ENCODE results near the gene TRIO.
A peak's percentile ranks its signal among the peaks of the same experiment; 100 is the strongest.

TRIO gene

DNA sequence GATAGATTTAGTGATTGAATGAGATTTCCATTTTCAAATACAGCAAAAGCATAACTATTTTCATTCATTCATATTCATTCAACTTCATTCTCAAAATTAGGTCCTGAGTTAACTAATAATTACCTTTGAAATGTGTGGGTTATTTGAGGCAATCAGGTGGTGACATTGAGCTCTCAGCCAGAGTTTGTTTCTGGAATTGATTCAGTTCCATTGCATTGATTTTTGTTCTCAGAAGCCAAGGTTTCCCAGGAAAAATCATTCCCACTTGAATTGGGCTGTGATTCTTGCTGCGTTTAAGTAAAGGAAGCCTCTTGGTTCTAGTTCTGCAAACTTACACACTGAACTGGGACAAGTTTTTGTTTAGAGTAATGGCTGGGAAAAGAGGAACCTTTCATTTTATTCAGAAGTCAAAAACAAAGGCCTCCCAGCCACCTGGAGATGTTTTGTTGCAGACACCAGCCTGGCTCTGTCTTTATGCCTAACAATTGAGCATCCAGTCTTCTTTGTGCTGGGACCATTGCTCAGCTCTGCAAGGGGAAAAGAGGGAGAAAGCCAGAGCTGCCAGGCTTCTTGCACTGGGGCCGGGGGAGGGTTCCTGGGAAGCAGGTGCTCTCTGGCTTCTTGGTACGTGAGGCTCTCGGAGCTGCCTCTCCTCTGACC is 198.6 kb downstream of the TRIO start:
- no peaks in the 10 kb centered on the region for H3K27me3 ChIP-seq (ENCODE audit: control insufficient read depth in 1 of 2, insufficient read depth in 2 of 2, low read length in 2 of 2)
- H3K27ac ChIP-seq (ENCODE audit: low read depth, low read length) = no peak overlapping the region
- H3K9me3 ChIP-seq (ENCODE audit: control insufficient read depth in 1 of 2, low read length in 2 of 2) = no peaks in the 10 kb centered on the region
- H3K4me1 ChIP-seq (ENCODE audit: control insufficient read depth in 1 of 2, insufficient read depth in 2 of 2, low read length in 2 of 2) = peaks cover 0 to 17% of the 10 kb centered on the region in 2 donors
- no peak overlapping the region for H3K9ac ChIP-seq (ENCODE audit: low read depth in 1 of 2, low read length in 2 of 2)
- H3K36me3 ChIP-seq (ENCODE audit: control insufficient read depth in 1 of 2, insufficient read depth in 2 of 2, low read length in 2 of 2) = peaks cover 20 to 35% of the 10 kb centered on the region in 2 donors
- H3K4me3 ChIP-seq (ENCODE audit: low read depth in 1 of 2, low read length in 2 of 2) = no peak overlapping the region

DNA sequence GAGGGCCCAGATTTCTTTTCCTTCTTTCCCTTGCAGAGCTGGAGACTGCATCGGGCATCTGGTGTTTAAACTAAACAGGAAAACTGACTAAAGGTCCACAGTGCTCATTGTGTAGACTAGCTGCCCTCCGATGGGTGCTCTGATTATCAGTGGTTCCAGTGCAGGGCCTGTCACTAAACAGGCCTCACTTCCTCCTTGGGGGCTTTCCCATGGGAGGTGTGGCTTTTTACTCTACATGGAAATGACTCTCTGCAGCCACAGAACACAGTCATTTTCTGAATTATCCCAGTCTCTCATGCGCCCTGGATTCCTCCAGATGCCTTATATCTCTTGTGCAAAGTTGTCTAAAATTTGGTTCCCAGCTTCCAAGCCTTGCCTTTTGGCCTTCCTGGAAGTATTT is 199.2 kb downstream of the TRIO start:
- Histone ChIP-seq H3K27me3 (ENCODE audit: control insufficient read depth in 1 of 2, insufficient read depth in 2 of 2, low read length in 2 of 2) (no peaks in the 10 kb centered on the region), H3K9me3 (ENCODE audit: control insufficient read depth in 1 of 2, low read length in 2 of 2) (no peaks in the 10 kb centered on the region), H3K9ac (ENCODE audit: low read depth in 1 of 2, low read length in 2 of 2) (no peak overlapping the region), H3K27ac (ENCODE audit: low read depth, low read length) (no peak overlapping the region), H3K4me1 (ENCODE audit: control insufficient read depth in 1 of 2, insufficient read depth in 2 of 2, low read length in 2 of 2) (peaks cover 0 to 17% of the 10 kb centered on the region in 2 donors), H3K4me3 (ENCODE audit: low read depth in 1 of 2, low read length in 2 of 2) (no peak overlapping the region), H3K36me3 (ENCODE audit: control insufficient read depth in 1 of 2, insufficient read depth in 2 of 2, low read length in 2 of 2) (peaks cover 14 to 31% of the 10 kb centered on the region in 2 donors)

DNA sequence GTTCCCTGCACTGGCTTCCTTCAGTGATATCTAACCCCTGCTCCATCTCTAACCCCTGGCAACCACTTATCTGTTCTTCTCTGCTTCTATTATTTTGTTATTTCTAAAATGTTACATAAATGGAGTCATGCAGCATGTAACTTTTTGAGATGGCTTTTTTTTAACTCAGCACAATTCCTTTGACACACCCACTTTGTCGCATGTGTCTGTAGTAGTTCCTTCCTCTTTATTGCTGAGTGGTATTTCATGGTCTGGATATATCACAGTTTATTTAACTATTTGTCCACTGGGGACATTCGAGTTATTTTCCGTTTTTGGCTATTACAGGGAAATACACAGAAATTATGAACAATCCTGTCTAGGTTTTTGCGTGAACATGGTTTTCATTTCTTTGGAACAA is 200.2 kb downstream of the TRIO start:
- H3K27ac ChIP-seq (ENCODE audit: low read depth, low read length) = no peak overlapping the region
- H3K9me3 ChIP-seq (ENCODE audit: control insufficient read depth in 1 of 2, low read length in 2 of 2) = no peaks in the 10 kb centered on the region
- H3K4me3 ChIP-seq (ENCODE audit: low read depth in 1 of 2, low read length in 2 of 2) = no peak overlapping the region
- no peaks in the 10 kb centered on the region for H3K27me3 ChIP-seq (ENCODE audit: control insufficient read depth in 1 of 2, insufficient read depth in 2 of 2, low read length in 2 of 2)
- H3K9ac ChIP-seq (ENCODE audit: low read depth in 1 of 2, low read length in 2 of 2) = no peak overlapping the region
- peaks cover 0 to 17% of the 10 kb centered on the region in 2 donors for H3K4me1 ChIP-seq (ENCODE audit: control insufficient read depth in 1 of 2, insufficient read depth in 2 of 2, low read length in 2 of 2)
- H3K36me3 ChIP-seq (ENCODE audit: control insufficient read depth in 1 of 2, insufficient read depth in 2 of 2, low read length in 2 of 2) = peaks cover 4 to 20% of the 10 kb centered on the region in 2 donors

DNA sequence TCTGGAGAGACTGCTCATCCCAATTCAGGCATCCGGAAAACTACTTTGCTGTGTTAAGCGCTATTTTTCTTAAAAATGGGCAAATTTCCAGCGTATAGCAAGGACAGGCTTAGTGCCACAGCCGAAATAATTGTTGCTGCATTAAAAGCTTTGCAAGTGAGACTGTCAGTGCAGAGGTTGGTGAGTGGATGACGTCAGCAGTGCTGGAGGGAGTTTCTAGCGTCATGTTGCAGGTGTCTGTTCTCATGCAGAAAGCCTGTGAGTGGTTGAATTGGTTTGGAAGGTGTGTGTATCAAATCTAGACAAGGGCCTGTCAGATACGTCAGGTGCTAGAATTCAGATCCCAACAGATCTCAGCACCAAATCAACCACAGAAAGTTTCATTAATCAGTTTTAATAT is 204.4 kb downstream of the TRIO start:
- H3K9ac ChIP-seq (ENCODE audit: low read depth in 1 of 2, low read length in 2 of 2) = no peak overlapping the region
- no peaks in the 10 kb centered on the region for H3K9me3 ChIP-seq (ENCODE audit: control insufficient read depth in 1 of 2, low read length in 2 of 2)
- peaks cover 0 to 6% of the 10 kb centered on the region in 2 donors for H3K4me1 ChIP-seq (ENCODE audit: control insufficient read depth in 1 of 2, insufficient read depth in 2 of 2, low read length in 2 of 2)
- peaks cover 3 to 14% of the 10 kb centered on the region in 2 donors for H3K36me3 ChIP-seq (ENCODE audit: control insufficient read depth in 1 of 2, insufficient read depth in 2 of 2, low read length in 2 of 2)
- H3K27ac ChIP-seq (ENCODE audit: low read depth, low read length) = no peak overlapping the region
- no peaks in the 10 kb centered on the region for H3K27me3 ChIP-seq (ENCODE audit: control insufficient read depth in 1 of 2, insufficient read depth in 2 of 2, low read length in 2 of 2)
- H3K4me3 ChIP-seq (ENCODE audit: low read depth in 1 of 2, low read length in 2 of 2) = no peak overlapping the region

DNA sequence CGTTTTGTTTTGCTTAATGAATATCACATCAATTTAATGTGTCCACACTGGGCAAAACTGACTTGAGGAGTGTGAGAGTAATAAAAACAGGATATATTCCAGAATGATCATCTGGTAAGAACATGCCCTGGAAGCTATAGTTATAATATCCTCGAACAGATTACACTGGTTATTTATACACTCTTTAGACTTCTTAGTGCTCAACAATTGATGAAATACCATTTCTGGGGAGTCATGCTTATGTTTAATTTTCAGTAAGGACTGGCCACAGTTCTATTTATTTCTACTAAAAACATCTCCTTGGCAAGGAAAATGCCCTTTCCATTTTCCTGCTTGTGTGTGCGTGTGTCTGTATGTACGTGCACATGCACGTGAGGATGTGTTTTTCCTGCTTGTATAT is 205.0 kb downstream of the TRIO start:
- Histone ChIP-seq H3K36me3 (ENCODE audit: control insufficient read depth in 1 of 2, insufficient read depth in 2 of 2, low read length in 2 of 2) (peaks cover 3 to 14% of the 10 kb centered on the region in 2 donors), H3K27me3 (ENCODE audit: control insufficient read depth in 1 of 2, insufficient read depth in 2 of 2, low read length in 2 of 2) (no peaks in the 10 kb centered on the region), H3K27ac (ENCODE audit: low read depth, low read length) (no peak overlapping the region), H3K9me3 (ENCODE audit: control insufficient read depth in 1 of 2, low read length in 2 of 2) (no peaks in the 10 kb centered on the region), H3K9ac (ENCODE audit: low read depth in 1 of 2, low read length in 2 of 2) (no peak overlapping the region), H3K4me3 (ENCODE audit: low read depth in 1 of 2, low read length in 2 of 2) (no peak overlapping the region), H3K4me1 (ENCODE audit: control insufficient read depth in 1 of 2, insufficient read depth in 2 of 2, low read length in 2 of 2) (no peaks in the 10 kb centered on the region)

DNA sequence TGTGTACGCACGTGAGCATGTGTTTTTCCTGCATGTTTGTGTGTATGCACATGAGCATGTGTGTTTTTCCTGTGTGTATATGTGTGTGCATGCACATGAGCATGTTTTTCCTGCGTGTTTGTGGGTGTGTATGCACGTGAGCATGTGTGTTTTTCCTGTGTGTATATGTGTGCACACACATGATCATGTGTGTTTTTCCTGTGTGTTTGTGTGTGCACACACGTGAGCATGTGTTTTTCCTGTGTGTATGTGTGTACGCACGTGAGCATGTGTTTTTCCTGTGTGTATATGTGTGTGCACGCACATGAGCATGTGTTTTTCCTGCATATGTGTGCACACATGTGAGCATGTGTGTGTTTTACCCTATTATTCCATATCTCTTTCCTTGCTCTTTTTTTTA is 205.9 kb downstream of the TRIO start:
- Histone ChIP-seq H3K4me3 (ENCODE audit: low read depth in 1 of 2, low read length in 2 of 2) (no peak overlapping the region), H3K9ac (ENCODE audit: low read depth in 1 of 2, low read length in 2 of 2) (no peak overlapping the region), H3K36me3 (ENCODE audit: control insufficient read depth in 1 of 2, insufficient read depth in 2 of 2, low read length in 2 of 2) (peaks cover 0 to 14% of the 10 kb centered on the region in 2 donors), H3K27ac (ENCODE audit: low read depth, low read length) (no peak overlapping the region), H3K9me3 (ENCODE audit: control insufficient read depth in 1 of 2, low read length in 2 of 2) (no peaks in the 10 kb centered on the region), H3K4me1 (ENCODE audit: control insufficient read depth in 1 of 2, insufficient read depth in 2 of 2, low read length in 2 of 2) (no peaks in the 10 kb centered on the region), H3K27me3 (ENCODE audit: control insufficient read depth in 1 of 2, insufficient read depth in 2 of 2, low read length in 2 of 2) (no peaks in the 10 kb centered on the region)

DNA sequence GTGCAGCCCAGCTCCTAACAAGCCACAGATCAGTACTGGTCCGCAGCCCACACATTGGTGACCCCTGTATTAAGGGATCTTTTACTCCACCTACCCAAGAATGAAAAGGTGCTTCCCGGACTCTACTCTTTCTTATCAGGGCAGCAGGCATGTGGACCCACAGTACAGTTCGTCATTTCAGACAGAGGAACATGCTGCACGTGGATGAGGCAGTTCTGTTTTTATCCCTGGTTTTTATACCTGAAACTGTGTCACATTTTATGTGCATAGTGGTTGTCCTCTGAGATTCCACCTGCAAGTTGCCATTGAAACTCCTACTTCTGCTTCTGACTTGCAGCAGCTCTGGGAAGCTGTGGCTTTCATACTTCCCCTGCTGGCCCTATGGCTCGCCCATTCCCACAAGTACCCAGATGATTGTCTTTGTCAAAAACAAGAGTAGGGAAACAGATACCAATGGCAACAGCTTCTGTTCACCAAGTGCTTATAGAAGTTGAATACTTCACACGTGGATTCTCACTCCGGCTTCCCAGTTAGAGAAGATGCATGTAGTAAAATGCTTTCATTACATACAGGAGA is 208.0 kb downstream of the TRIO start:
- Histone ChIP-seq H3K27me3 (ENCODE audit: control insufficient read depth in 1 of 2, insufficient read depth in 2 of 2, low read length in 2 of 2) (no peaks in the 10 kb centered on the region), H3K4me3 (ENCODE audit: low read depth in 1 of 2, low read length in 2 of 2) (no peak overlapping the region), H3K9me3 (ENCODE audit: control insufficient read depth in 1 of 2, low read length in 2 of 2) (no peaks in the 10 kb centered on the region), H3K4me1 (ENCODE audit: control insufficient read depth in 1 of 2, insufficient read depth in 2 of 2, low read length in 2 of 2) (no peaks in the 10 kb centered on the region), H3K27ac (ENCODE audit: low read depth, low read length) (no peak overlapping the region), H3K9ac (ENCODE audit: low read depth in 1 of 2, low read length in 2 of 2) (peak overlapping the region in 1 of 2 donors; percentile 4), H3K36me3 (ENCODE audit: control insufficient read depth in 1 of 2, insufficient read depth in 2 of 2, low read length in 2 of 2) (peaks cover 0 to 12% of the 10 kb centered on the region in 2 donors)

DNA sequence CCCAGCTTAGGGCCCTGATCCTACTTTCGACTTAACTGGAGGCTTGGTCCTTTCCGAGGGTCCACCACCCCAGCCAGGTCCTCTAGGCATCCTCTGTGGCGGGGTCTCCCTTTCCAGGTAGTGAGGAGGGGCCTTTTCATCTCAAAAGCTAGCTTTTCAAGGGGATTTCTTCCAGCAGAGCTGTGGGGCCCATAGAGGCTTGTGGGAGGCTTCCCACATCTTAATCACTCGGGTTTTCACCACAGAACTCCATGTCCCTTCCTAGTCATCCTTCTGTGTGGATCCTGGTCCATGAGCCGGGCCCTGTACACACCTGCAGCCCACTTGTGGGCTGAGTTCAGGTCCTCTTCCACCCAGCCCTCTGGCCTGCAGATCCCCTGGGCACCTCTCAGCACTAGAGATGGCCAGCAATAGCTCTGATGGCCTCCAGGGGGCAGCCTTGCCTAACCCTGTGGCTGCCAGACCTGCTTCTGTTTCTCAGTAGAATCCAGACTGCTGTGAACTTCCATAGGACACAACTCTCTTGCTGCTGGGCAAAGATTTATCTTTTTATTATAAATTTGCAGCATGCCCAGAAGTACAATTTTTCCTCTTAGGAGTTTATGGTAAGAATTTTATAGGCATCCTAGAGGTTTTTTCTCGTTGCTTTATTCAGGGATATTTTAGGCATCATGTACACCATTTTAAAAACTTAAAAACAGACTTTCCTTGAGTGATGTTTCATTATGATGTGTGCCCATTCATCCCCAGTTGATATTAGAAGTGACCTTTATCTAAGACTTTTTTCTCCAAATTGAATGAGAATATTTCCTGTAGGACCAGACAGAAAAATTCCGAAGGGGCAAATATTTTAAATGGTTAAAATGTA is 208.9 kb downstream of the TRIO start:
- Histone ChIP-seq H3K9ac (ENCODE audit: low read depth in 1 of 2, low read length in 2 of 2) (no peak overlapping the region), H3K36me3 (ENCODE audit: control insufficient read depth in 1 of 2, insufficient read depth in 2 of 2, low read length in 2 of 2) (peaks cover 0 to 6% of the 10 kb centered on the region in 2 donors), H3K4me3 (ENCODE audit: low read depth in 1 of 2, low read length in 2 of 2) (no peak overlapping the region), H3K27ac (ENCODE audit: low read depth, low read length) (no peak overlapping the region), H3K27me3 (ENCODE audit: control insufficient read depth in 1 of 2, insufficient read depth in 2 of 2, low read length in 2 of 2) (no peaks in the 10 kb centered on the region), H3K9me3 (ENCODE audit: control insufficient read depth in 1 of 2, low read length in 2 of 2) (no peaks in the 10 kb centered on the region), H3K4me1 (ENCODE audit: control insufficient read depth in 1 of 2, insufficient read depth in 2 of 2, low read length in 2 of 2) (no peaks in the 10 kb centered on the region)

DNA sequence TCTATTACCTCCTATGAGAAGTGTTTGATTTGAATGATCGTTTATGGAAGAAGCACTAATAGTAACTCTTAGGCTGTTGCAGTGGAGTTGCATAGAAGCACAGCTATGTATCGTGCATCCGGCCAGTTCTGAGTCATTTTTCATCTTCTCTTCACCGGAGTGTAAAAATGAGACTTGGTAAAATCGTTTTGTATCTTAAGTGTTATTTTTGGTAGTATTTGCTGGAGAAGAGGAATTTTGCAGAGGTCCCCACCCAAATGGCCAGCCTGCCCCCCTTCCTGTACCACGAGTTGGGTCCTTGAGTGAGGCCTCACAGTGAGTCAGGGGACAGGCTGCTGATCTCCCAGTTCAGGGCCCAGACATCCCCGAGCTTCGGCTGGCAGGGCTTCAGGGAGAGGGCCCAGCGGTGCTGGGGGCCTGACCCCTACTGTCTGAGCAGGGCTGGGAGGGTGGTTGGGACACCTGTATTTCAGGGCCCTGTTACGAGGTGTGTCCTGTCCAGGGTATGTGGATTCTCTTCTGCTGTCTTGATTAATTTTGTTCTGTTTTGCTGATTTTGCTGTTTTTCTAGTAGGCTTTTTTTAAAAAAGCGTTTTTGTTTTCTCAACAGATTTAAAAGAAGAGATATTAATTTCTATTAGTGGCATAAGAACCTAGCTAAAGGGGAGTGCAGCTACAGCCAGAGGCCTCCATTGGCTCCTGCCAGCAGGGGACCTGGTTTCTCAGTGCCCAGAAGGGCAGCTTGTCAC is 210.8 kb downstream of the TRIO start:
- no peak overlapping the region for H3K4me3 ChIP-seq (ENCODE audit: low read depth in 1 of 2, low read length in 2 of 2)
- H3K9ac ChIP-seq (ENCODE audit: low read depth in 1 of 2, low read length in 2 of 2) = no peak overlapping the region
- no peaks in the 10 kb centered on the region for H3K4me1 ChIP-seq (ENCODE audit: control insufficient read depth in 1 of 2, insufficient read depth in 2 of 2, low read length in 2 of 2)
- H3K9me3 ChIP-seq (ENCODE audit: control insufficient read depth in 1 of 2, low read length in 2 of 2) = no peaks in the 10 kb centered on the region
- no peaks in the 10 kb centered on the region for H3K27me3 ChIP-seq (ENCODE audit: control insufficient read depth in 1 of 2, insufficient read depth in 2 of 2, low read length in 2 of 2)
- no peak overlapping the region for H3K27ac ChIP-seq (ENCODE audit: low read depth, low read length)
- peaks cover 0 to 23% of the 10 kb centered on the region in 2 donors for H3K36me3 ChIP-seq (ENCODE audit: control insufficient read depth in 1 of 2, insufficient read depth in 2 of 2, low read length in 2 of 2)

Measured in duodenal mucosa (tissue), 2 donors.